CD4-positive, alpha-beta T cell treated with Interleukin-2 at 100 ng/mL for 4 hours (primary cell): Measurements from ENCODE around the gene MARCKS.

Source experiments
- DNase-seq: peaks from one replicate; pipeline ENCODE4 v3.0.0-alpha.2; 2020; ENCODE audit warnings: low spot score

The MARCKS gene

GRCh38 chr6:113853252-113853651 lies 3.9 kb upstream of the MARCKS start:
- no peak for DNase-seq

GRCh38 chr6:113854531-113855499 lies 2.3 kb upstream of the MARCKS start:
- no peak for DNase-seq

- DNase-seq, result no peak
These were observed 1.4 kb upstream of the MARCKS start for GRCh38 chr6:113855500-113856374.

GRCh38 chr6:113856375-113856624 lies 845 bp upstream of the MARCKS start:
- no peak for DNase-seq

GRCh38 chr6:113857556-113858479 lies 673 bp downstream of the MARCKS start:
- DNase-seq, result no peak

GRCh38 chr6:113858480-113859348 lies 1.6 kb downstream of the MARCKS start:
- DNase-seq, result peak; percentile 59

- no peak for DNase-seq
These were observed 2.4 kb downstream of the MARCKS start for GRCh38 chr6:113859349-113860180.

GRCh38 chr6:113860181-113860955 lies 3.2 kb downstream of the MARCKS start:
- no peak for DNase-seq

- DNase-seq, result no peak
These were observed 5.0 kb downstream of the MARCKS start for GRCh38 chr6:113862112-113862511.

- no peak for DNase-seq
These were observed 13.8 kb downstream of the MARCKS start for GRCh38 chr6:113870917-113871316.

- no peak for DNase-seq
These were observed 14.8 kb downstream of the MARCKS start for GRCh38 chr6:113871975-113872374.

- peak; percentile 14 for DNase-seq
These were observed 16.0 kb downstream of the MARCKS start for GRCh38 chr6:113873043-113873667.

- DNase-seq, result no peak
These were observed 18.3 kb downstream of the MARCKS start for GRCh38 chr6:113875470-113875869.

GRCh38 chr6:113876695-113877094 lies 19.6 kb downstream of the MARCKS start:
- no peak for DNase-seq

- no peak for DNase-seq
These were observed 22.3 kb downstream of the MARCKS start for GRCh38 chr6:113879186-113880096.

- no peak for DNase-seq
These were observed 24.4 kb downstream of the MARCKS start for GRCh38 chr6:113881478-113881980.

- no peak for DNase-seq
These were observed 25.3 kb downstream of the MARCKS start for GRCh38 chr6:113882336-113883022.
